T-helper 1 cell treated with Interleukin-12 subunit alpha and Interleukin-12 subunit beta and Interleukin-4 antibody, amounts not matched to agents 30 ng/mL and 1 ng/mL, for 36 hours (primary cell): Measurements from ENCODE around the gene C10orf120. TPM values are rescaled to one million over a fixed set of nuclear protein-coding genes. Genes with fewer than 3 reads are reported as not detected.

Source experiments
- intact Hi-C: fragments of 100-400 bp; cut with micrococcal nuclease; formaldehyde crosslinking; loops from one replicate; pipeline ENCODE4 v1.15.1; 2024
- total RNA-seq: library from RNA; stranded (reverse); gene quantifications from 2 replicates; pipeline ENCODE4 v1.2.3, GENCODE V29; 2022

C10orf120 gene
- total RNA-seq, 1 donor from 2014 or later: not detected

GRCh38 chr10:122703483-122704448 lies 4.1 kb upstream of the C10orf120 start:
- intact Hi-C loops: loop anchor here (1.0 to 5.0 kb wide), 3 partner anchors 137 to 1756 kb away; no protein-coding TSS in a partner anchor

- intact Hi-C loops: loop anchor here (2.0 to 5.0 kb wide), 2 partner anchors 135 to 1755 kb away; no protein-coding TSS in a partner anchor
Measured at GRCh38 chr10:122702275-122702674, 2.6 kb upstream of the C10orf120 start.

- intact Hi-C loops: loop anchor here (2.0 to 5.0 kb wide), 2 partner anchors 135 to 1754 kb away; no protein-coding TSS in a partner anchor
Measured at GRCh38 chr10:122701652-122702051, 2.0 kb upstream of the C10orf120 start.

DNA sequence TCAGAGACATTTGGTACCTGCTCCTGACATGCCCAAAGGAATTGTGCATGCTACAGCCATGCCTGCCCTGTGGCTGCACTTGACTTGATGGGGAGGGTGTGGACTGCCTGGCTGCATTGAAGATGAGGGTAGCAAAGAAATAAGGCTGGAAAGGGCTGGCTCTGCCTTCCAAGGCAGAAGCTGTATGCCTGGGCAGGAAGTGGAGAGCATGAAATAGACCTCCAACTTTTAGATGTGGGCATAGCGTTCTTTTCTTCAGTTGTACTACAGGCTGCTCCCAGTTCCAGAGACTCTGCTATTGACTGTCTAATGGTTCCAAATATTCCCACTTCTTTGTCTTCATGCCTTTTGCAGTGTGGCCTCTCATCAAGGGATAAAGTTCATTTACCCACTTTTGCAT lies 3.0 kb downstream of the C10orf120 start:
- intact Hi-C loops: no loop called here

GRCh38 chr10:122692744-122693143 lies 6.9 kb downstream of the C10orf120 start:
- intact Hi-C loops: no loop called here

- intact Hi-C loops: no loop called here
Measured at GRCh38 chr10:122689146-122689820, 10.4 kb downstream of the C10orf120 start.

DNA sequence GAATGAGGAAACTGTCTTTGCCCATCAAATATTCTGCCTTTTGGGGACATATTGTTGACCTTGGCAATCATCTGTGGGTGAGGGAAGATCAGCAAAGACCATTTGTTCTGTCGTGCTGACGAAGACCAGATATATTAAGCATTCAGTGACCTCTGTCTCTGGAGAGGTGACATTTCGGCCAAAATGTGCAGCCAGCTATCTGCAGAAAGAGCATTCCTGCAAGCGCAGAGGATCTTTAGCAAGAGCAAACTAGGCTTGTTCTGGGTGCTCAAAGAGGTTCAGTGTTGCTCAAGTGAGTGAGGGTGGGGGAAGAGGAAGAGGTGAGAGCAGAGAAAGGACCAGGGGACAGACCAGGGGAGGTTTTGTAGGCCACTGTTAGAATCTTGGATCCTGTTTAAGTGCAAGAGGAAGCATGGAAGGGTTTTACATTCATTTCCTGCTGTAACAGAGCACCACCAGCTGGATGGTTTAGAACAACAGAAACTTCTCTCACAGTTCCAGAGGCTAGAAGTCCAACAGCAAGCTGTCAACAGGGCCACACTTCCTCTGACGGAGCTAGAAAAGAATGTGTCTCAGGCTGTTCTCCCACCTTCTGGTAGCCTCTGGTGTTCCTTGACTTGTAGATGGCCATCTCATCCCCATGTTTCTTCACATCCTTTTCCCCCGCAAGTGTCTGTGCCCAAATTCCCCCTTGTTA lies 11.2 kb downstream of the C10orf120 start:
- intact Hi-C loops: no loop called here

GRCh38 chr10:122682522-122682921 lies 17.1 kb downstream of the C10orf120 start:
- intact Hi-C loops: no loop called here

DNA sequence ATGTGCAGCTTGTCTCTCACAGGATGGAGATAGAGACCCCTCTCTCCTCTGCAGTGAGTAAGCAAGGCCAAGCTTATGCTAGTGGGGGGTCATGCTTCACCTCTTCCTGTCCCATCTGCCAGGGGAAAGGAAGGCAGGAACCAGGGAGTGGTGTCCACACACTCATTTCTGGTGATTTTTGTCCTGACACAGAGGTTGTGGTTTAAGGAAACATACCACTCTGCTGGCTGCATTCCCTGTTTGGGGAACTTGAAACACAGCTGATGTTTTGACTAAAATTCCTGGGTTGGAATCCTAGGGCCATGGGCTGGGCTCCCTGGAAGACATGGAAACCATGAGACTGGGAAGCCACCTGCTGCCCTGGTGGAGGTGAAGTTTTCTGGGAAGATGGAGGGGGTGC lies 21.4 kb downstream of the C10orf120 start:
- intact Hi-C loops: no loop called here

GRCh38 chr10:122675278-122675677 lies 24.4 kb downstream of the C10orf120 start:
- intact Hi-C loops: no loop called here

- intact Hi-C loops: no loop called here
Measured at GRCh38 chr10:122674781-122675180, 24.9 kb downstream of the C10orf120 start.

DNA sequence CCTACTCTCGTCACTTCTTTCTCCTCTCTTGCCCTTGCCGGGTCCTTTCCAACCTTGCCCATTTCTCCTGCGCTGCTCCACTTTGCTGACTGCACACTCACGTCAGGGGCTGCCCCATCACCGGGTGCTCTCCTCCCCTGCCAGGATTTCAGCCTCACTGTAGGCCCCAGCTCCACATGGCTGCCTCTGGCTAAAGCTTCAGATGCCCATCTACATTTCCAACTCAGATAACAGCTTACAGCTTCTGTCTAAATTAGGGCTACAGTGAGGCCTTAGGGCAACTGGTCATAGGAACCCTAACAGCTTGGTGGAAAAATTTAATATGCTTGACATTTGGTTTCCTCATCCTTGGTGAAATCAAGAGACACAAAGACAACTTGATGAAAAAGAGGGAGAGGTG lies 25.9 kb downstream of the C10orf120 start:
- intact Hi-C loops: no loop called here

GRCh38 chr10:122673269-122673668 lies 26.4 kb downstream of the C10orf120 start:
- intact Hi-C loops: no loop called here

GRCh38 chr10:122672655-122673054 lies 27.0 kb downstream of the C10orf120 start:
- intact Hi-C loops: no loop called here

GRCh38 chr10:122671355-122671754 lies 28.3 kb downstream of the C10orf120 start:
- intact Hi-C loops: no loop called here

DNA sequence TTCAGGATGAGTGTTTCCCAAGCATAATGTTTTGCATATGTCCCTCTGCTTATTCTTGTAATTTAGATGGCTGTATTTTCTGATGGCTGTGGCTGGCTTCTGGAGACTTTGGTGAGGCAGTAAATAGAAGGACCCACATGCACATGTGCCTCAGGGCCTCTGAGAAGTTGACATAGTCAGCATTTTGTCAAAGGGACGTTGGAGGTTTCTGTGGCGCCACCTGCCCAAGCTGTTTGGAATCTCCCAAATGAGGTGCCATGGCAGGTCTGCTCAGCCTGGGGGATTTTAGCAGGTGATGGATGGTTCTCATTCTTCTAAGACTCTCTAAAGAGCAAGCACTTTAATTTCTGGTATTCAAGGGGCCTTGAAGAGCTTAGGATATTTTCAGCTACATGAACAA lies 29.8 kb downstream of the C10orf120 start:
- intact Hi-C loops: no loop called here

- intact Hi-C loops: no loop called here
Measured at GRCh38 chr10:122669045-122669444, 30.6 kb downstream of the C10orf120 start.

DNA sequence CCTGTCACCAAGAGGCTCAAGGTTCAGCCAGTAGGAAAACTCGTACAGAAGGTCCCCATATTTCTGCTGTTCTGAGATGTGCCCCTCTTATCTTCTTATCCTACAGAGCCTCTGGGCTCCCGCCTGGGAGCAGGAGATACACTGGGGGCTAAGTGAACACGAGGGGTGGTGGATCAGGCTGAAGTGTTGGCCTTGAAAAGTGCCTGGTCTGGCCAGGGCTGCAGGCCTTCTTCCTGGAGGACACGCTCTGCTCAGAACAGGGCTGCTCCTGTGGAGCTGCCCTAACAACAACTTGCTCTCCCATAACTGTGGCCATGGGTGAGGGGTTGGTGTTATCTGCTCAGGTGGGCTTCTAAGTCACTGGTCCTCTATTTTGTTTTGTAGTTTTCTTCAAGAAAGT lies 33.7 kb downstream of the C10orf120 start:
- intact Hi-C loops: no loop called here

DNA sequence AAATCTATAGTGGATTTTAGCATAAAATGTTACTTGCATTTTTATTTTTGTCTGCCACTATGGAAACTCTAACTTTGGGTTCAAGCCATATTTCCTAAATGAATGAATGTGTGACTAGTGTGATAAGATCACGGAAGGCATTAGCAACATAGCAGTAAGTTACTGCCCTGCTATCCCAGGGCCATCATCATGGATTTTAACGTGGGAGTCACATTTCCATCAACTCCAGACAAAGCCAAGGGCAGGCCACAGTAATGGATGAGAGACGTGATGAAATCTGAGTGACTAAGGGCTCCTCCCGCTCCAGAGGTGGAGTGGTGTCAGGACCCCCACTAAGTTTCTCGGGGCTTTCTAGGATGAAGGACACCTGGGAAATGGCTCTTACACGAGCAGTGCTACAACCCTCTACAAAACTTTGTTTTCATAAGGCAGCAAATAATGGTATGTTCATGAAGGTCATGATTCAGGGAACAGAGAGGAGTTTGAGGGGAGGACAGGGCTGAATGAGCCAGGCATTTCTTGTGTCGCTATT lies 34.3 kb downstream of the C10orf120 start:
- intact Hi-C loops: no loop called here

- intact Hi-C loops: no loop called here
Measured at GRCh38 chr10:122664501-122664900, 35.1 kb downstream of the C10orf120 start.

GRCh38 chr10:122663516-122664130 lies 36.0 kb downstream of the C10orf120 start:
- intact Hi-C loops: no loop called here
